Amniotic stem cell (primary cell): ENCODE results near the gene SRPX2.
"Not testable (repeated sequence)": the region's sequence is repeated elsewhere in the genome, so short reads cannot be mapped to it uniquely, and the experiment has no call there.

Experiments
- DNase-seq: peaks from one replicate; lab custom pipeline; 2025; lab: John Stamatoyannopoulos, UW

The SRPX2 gene

GRCh38 chrX:100700809-100701208, 56.8 kb downstream of the SRPX2 start:
- DNase-seq: no peak

GRCh38 chrX:100704581-100705203, 60.7 kb downstream of the SRPX2 start:
- DNase-seq: no peak

- DNase-seq: no peak
Observed at GRCh38 chrX:100710816-100711215, 66.8 kb downstream of the SRPX2 start.

- no peak for DNase-seq
Observed at GRCh38 chrX:100717363-100717762, 73.4 kb downstream of the SRPX2 start.

- DNase-seq: no peak
Observed at GRCh38 chrX:100719139-100719538, 75.1 kb downstream of the SRPX2 start.

- no peak for DNase-seq
Observed at GRCh38 chrX:100720301-100720700, 76.3 kb downstream of the SRPX2 start.

GRCh38 chrX:100721328-100721727, 77.3 kb downstream of the SRPX2 start:
- DNase-seq: no peak

GRCh38 chrX:100724006-100724405, 80.0 kb downstream of the SRPX2 start:
- DNase-seq: not testable (repeated sequence)
